BE2C (cell line): ENCODE data around the gene SEC61B.
"Not testable (repeated sequence)": the region's sequence is repeated elsewhere in the genome, so short reads cannot be mapped to it uniquely, and the experiment has no call there.

Experiments
- DNase-seq: peaks from one replicate; pipeline ENCODE4 v3.0.0-alpha.2; 2020
- H3K27me3 ChIP-seq: fragments of 250-450 bp; sonication (Bioruptor Pico); 2 replicates; pipeline ENCODE4 v1.5.1; 2020; ENCODE audit warnings: mild to moderate bottlenecking
- H3K36me3 ChIP-seq: fragments of 250-450 bp; sonication (Bioruptor Pico); 2 replicates; pipeline ENCODE4 v1.5.1; 2020; ENCODE audit warnings: mild to moderate bottlenecking
- H3K4me1 ChIP-seq: fragments of 250-450 bp; sonication (Bioruptor Pico); 2 replicates; pipeline ENCODE4 v1.5.1; 2020
- H3K4me3 ChIP-seq: 2 replicates; pipeline ENCODE4 v1.5.1; 2011; ENCODE audit warnings: low read depth, low read length
- H3K9me3 ChIP-seq: fragments of 250-450 bp; sonication (Bioruptor Pico); 2 replicates; pipeline ENCODE4 v1.5.1; 2020
- CTCF ChIP-seq: IDR thresholded peaks from 2 replicates; pipeline ENCODE4 v1.5.1; 2012; ENCODE audit warnings: mild to moderate bottlenecking, low read depth, low read length

The SEC61B gene

GRCh38 chr9:99237356-99237755, 15.3 kb downstream of the SEC61B start:
- no peaks in the 10 kb centered on the region for H3K9me3 ChIP-seq
- no peak for DNase-seq

GRCh38 chr9:99237849-99238248, 15.8 kb downstream of the SEC61B start:
- H3K36me3 ChIP-seq, H3K27me3 ChIP-seq, DNase-seq, H3K4me3 ChIP-seq, H3K9me3 ChIP-seq: not testable (repeated sequence)
- peaks cover 10% of the 10 kb centered on the region for H3K4me1 ChIP-seq

More at GRCh38 chr9:99237356-99237755, 15.3 kb downstream of the SEC61B start:
- Histone ChIP-seq H3K36me3 (peaks cover 4% of the 10 kb centered on the region), H3K4me1 (peaks cover 10% of the 10 kb centered on the region), H3K27me3 (no peaks in the 10 kb centered on the region), H3K4me3 (no peak overlapping the region)
- no peak for TF ChIP-seq CTCF

- H3K4me3 ChIP-seq: no peak overlapping the region
- no peaks in the 10 kb centered on the region for H3K9me3 ChIP-seq
- no peak for TF ChIP-seq CTCF
- DNase-seq: no peak
- no peaks in the 10 kb centered on the region for H3K27me3 ChIP-seq
- peaks cover 10% of the 10 kb centered on the region for H3K4me1 ChIP-seq
- no peaks in the 10 kb centered on the region; the same call in 1 of the 2 replicates for H3K36me3 ChIP-seq
Observed at GRCh38 chr9:99238331-99238730, 16.2 kb downstream of the SEC61B start.

GRCh38 chr9:99239341-99240060, 17.4 kb downstream of the SEC61B start:
- no peaks in the 10 kb centered on the region for H3K9me3 ChIP-seq
- no peaks in the 10 kb centered on the region; the same call in 1 of the 2 replicates for H3K36me3 ChIP-seq
- no peak for TF ChIP-seq CTCF
- DNase-seq: peak; percentile 35
- H3K4me3 ChIP-seq: no peak overlapping the region
- no peaks in the 10 kb centered on the region for H3K27me3 ChIP-seq
- peaks cover 10% of the 10 kb centered on the region for H3K4me1 ChIP-seq

- Histone ChIP-seq H3K36me3 (no peaks in the 10 kb centered on the region; the same call in 1 of the 2 replicates), H3K27me3 (no peaks in the 10 kb centered on the region), H3K4me1 (peaks cover 10% of the 10 kb centered on the region), H3K9me3 (no peaks in the 10 kb centered on the region), H3K4me3 (no peak overlapping the region)
- no peak for DNase-seq
- 0 out of 2 replicates have a peak, but pooled peaks have one; percentile 7 for TF ChIP-seq CTCF
Observed at GRCh38 chr9:99241106-99241505, 19.0 kb downstream of the SEC61B start.

GRCh38 chr9:99244344-99245260, 22.5 kb downstream of the SEC61B start:
- Histone ChIP-seq H3K27me3 (no peaks in the 10 kb centered on the region), H3K4me3 (no peak overlapping the region), H3K4me1 (peaks cover 2% of the 10 kb centered on the region), H3K9me3 (no peaks in the 10 kb centered on the region), H3K36me3 (no peaks in the 10 kb centered on the region; the same call in 1 of the 2 replicates)
- TF ChIP-seq CTCF: no peak
- DNase-seq: no peak
